ENCODE results near the gene UBXN10.
A peak's percentile ranks its signal among the peaks of the same experiment; 100 is the strongest.

The UBXN10 gene

GRCh38 chr1:20185834-20186782 is at the start of gene UBXN10, which contains the start of gene PLA2G2C:
Gene UBXN10 (plus strand): TSS chr1:20186096. CDS start chr1:20190562, 4,466 bp downstream.
Gene PLA2G2C (minus strand): TSS chr1:20186518. CDS start chr1:20177363, 9,155 bp downstream.
- DNase-seq: peak; percentile 73

- no peak for DNase-seq
Observed at GRCh38 chr1:20136249-20136648, 49.6 kb upstream of the UBXN10 start.

- DNase-seq: peak; percentile 80
Observed at GRCh38 chr1:20137055-20137454, 48.8 kb upstream of the UBXN10 start.

- DNase-seq: peak; percentile 72
Observed at GRCh38 chr1:20137604-20138003, 48.3 kb upstream of the UBXN10 start.

- DNase-seq: no peak
Observed at GRCh38 chr1:20138346-20138745, 47.5 kb upstream of the UBXN10 start.

GRCh38 chr1:20138961-20139550 is 46.8 kb upstream of the UBXN10 start, which contains the start of gene PLA2G2F:
Gene PLA2G2F (plus strand): TSS chr1:20139323. CDS start chr1:20139428, 105 bp downstream.
- DNase-seq: no peak

GRCh38 chr1:20139776-20140612 is 45.9 kb upstream of the UBXN10 start:
- no peak for DNase-seq

- DNase-seq: no peak
Observed at GRCh38 chr1:20141001-20141400, 44.9 kb upstream of the UBXN10 start.

GRCh38 chr1:20141466-20141865 is 44.4 kb upstream of the UBXN10 start:
- DNase-seq: no peak

GRCh38 chr1:20142001-20142710 is 43.7 kb upstream of the UBXN10 start:
- DNase-seq: no peak

GRCh38 chr1:20143318-20143717 is 42.6 kb upstream of the UBXN10 start:
- DNase-seq: no peak

GRCh38 chr1:20143734-20144565 is 41.9 kb upstream of the UBXN10 start:
- no peak for DNase-seq

- no peak for DNase-seq
Observed at GRCh38 chr1:20147846-20148570, 37.9 kb upstream of the UBXN10 start.

GRCh38 chr1:20148571-20149500 is 37.1 kb upstream of the UBXN10 start:
- no peak for DNase-seq

- no peak for DNase-seq
Observed at GRCh38 chr1:20149601-20150325, 36.1 kb upstream of the UBXN10 start.

- no peak for DNase-seq
Observed at GRCh38 chr1:20150326-20150705, 35.6 kb upstream of the UBXN10 start.

GRCh38 chr1:20150969-20151368 is 34.9 kb upstream of the UBXN10 start:
- DNase-seq: peak; percentile 33

GRCh38 chr1:20151906-20152598 is 33.8 kb upstream of the UBXN10 start:
- DNase-seq: peak; percentile 95
